Activated CD4-positive, alpha-beta memory T cell treated with anti-CD3 and anti-CD28 coated beads for 36 hours (primary cell): ENCODE measurements around the gene ANKLE1. TPM values are rescaled to one million over a fixed set of nuclear protein-coding genes. Genes with fewer than 3 reads are reported as not detected.

Experiments used
- CTCF ChIA-PET: fragments of 350-600 bp; sonication (Branson Sonifier 250); formaldehyde crosslinking; loops from one replicate; lab custom pipeline; 2021; ENCODE audit warnings: antibody characterized with exemption, inconsistent platforms; lab: Charles Lee
- POLR2A ChIA-PET: fragments of 350-600 bp; sonication (Branson Sonifier 250); formaldehyde crosslinking; loops from one replicate; lab custom pipeline; 2021; ENCODE audit warnings: antibody characterized with exemption; lab: Charles Lee
- DNase-seq: peaks from one replicate; pipeline ENCODE4 v3.0.0-alpha.2; 2020
- H3K27ac Mint-ChIP-seq: one replicate; pipeline ENCODE4 v1.8.0; 2021; ENCODE audit warnings: mixed read lengths
- H3K27me3 Mint-ChIP-seq: one replicate; pipeline ENCODE4 v1.8.0; 2021; ENCODE audit warnings: mixed read lengths
- H3K36me3 Mint-ChIP-seq: one replicate; pipeline ENCODE4 v1.8.0; 2021; ENCODE audit warnings: mixed read lengths
- H3K4me1 Mint-ChIP-seq: one replicate; pipeline ENCODE4 v1.8.0; 2021; ENCODE audit warnings: low read depth, mixed read lengths
- H3K4me3 Mint-ChIP-seq: one replicate; pipeline ENCODE4 v1.8.0; 2021; ENCODE audit warnings: mild to moderate bottlenecking, mixed read lengths
- H3K9me3 Mint-ChIP-seq: one replicate; pipeline ENCODE4 v1.8.0; 2021; ENCODE audit warnings: mixed read lengths
- intact Hi-C: fragments of 100-400 bp; cut with micrococcal nuclease; formaldehyde crosslinking; loops from one replicate; pipeline ENCODE4 v1.15.1; 2023
- total RNA-seq, 2 experiments: library from RNA; stranded (reverse); gene quantifications; one replicate each; pipeline ENCODE4 v1.2.3, GENCODE V29; 2021

ANKLE1 gene
- total RNA-seq, 2 experiments from 2014 or later = 10.5 to 10.7 TPM

DNA sequence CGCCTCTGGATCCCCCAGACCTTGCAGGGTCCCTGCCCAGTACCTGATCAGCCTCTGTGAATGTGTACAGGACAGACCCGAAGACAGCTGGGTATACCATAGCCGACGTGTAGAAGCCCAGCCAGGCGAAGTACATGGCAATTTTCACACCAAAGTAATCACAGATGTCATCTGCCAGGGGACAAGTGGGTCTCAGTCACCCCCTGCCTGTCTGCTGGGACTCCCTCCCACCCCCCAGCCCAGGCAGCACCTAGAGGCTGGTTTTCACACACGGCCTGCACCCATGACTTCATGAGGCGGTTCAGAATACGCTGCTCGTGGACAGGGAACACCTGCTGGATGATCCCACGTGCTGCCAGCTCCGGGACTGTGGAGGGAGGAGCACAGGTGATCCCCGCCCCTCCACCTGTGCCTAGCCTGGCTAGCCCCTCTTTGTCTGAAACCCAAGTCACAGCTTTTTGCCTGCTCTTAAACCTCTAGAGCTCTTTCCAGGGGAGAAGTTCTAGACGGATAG lies 49.4 kb downstream of the ANKLE1 start:
- Mint-ChIP-seq H3K4me3 (no peak overlapping the region), H3K4me1 (peaks cover 18% of the 10 kb centered on the region), H3K27ac (no peak overlapping the region), H3K36me3 (no peaks in the 10 kb centered on the region), H3K27me3 (no peaks in the 10 kb centered on the region), H3K9me3 (no peaks in the 10 kb centered on the region)
- intact Hi-C loops = no loop called here
- ChIA-PET POLR2A (no interaction called here), CTCF (interaction anchor here (0.7 kb wide), 1 partner anchor 12 kb away, joined by 3 read pairs; no protein-coding TSS in a partner anchor)
- no peak for DNase-seq

DNA sequence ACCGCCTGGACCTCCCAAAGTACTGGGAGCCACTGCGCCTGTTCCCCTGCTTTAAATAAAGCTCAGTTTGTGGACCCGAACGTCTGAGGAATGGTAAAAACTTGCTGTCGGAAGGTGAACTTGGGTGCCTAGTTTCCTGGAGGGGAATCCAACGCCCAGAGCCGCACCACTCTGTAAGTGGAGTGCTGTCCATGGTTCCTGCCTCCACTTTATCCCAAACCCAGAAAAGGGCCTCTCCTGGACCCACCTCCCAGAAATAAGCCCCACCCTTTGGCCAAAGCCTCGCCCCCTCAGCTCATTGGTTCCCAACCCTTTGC lies 50.6 kb downstream of the ANKLE1 start:
- Mint-ChIP-seq H3K9me3 (no peaks in the 10 kb centered on the region), H3K27ac (no peak overlapping the region), H3K36me3 (no peaks in the 10 kb centered on the region), H3K27me3 (no peaks in the 10 kb centered on the region), H3K4me1 (peaks cover 19% of the 10 kb centered on the region), H3K4me3 (no peak overlapping the region)
- POLR2A ChIA-PET = interaction anchor here (2.2 kb wide), 1 partner anchor 27 kb away, joined by 9 read pairs; the partner anchor contains the start of gene MRPL34
- CTCF ChIA-PET = interaction anchor here (0.6 to 1.6 kb wide), 4 partner anchors 26 to 132 kb away, joined by 3 to 5 read pairs (median 4); partner anchors contain the start of gene ABHD8
- no peak for DNase-seq
- intact Hi-C loops = no loop called here

DNA sequence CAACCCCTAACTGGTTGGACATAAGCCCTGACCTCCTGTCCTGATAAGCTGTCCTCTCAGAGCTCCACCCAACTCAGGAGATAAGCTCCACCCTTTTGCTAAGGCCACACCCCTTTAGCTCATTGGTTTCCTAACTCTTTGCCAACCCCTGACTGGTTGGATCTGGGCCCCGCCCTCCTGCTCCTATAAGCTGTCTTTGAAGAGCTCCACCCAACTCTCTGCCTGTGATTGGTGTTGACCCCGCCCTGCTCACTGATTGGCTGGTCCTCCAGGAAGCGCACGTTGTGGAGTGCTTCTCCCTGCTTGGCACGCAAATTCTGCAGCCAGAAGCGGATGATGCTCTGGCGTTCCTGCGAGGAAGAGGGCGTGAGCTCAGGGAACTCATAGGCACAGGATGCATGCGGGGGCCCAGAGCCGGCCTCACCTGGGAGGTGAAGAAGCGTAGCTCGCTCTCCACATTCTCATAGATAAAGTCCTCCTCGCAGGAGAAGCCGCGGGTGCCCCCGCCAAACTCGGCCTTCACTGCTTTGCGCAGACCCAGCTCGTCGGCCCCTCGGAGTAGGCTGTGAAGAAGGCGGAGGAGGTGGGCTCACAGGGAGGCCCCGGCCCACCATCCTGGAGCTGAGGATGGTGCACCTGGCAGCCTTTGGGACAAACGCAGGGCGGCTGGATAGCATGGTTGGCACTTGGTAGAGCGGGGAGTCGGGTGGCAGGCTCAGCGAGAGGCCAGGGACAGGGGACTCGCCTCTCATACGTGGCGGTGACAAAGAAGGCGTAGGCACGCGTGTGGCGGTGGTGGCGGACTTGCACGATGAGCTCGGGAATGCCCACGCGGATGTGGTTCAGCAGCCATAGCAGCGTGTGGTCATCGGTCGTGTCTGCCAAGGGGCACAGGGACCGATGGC lies 51.2 kb downstream of the ANKLE1 start:
- Mint-ChIP-seq H3K4me1 (peaks cover 20% of the 10 kb centered on the region), H3K4me3 (no peak overlapping the region), H3K27me3 (no peaks in the 10 kb centered on the region), H3K9me3 (no peaks in the 10 kb centered on the region), H3K36me3 (no peaks in the 10 kb centered on the region), H3K27ac (no peak overlapping the region)
- CTCF ChIA-PET = interaction anchor here (0.6 to 2.1 kb wide), 9 partner anchors 9 to 132 kb away, joined by 3 to 6 read pairs (median 4); partner anchors contain the start of gene ABHD8
- POLR2A ChIA-PET = interaction anchor here (1.1 to 3.2 kb wide), 4 partner anchors 15 to 56 kb away, joined by 3 to 15 read pairs (median 7); partner anchors contain the start of genes DDA1 and MRPL34
- intact Hi-C loops = no loop called here
- peak; percentile 68 for DNase-seq

DNA sequence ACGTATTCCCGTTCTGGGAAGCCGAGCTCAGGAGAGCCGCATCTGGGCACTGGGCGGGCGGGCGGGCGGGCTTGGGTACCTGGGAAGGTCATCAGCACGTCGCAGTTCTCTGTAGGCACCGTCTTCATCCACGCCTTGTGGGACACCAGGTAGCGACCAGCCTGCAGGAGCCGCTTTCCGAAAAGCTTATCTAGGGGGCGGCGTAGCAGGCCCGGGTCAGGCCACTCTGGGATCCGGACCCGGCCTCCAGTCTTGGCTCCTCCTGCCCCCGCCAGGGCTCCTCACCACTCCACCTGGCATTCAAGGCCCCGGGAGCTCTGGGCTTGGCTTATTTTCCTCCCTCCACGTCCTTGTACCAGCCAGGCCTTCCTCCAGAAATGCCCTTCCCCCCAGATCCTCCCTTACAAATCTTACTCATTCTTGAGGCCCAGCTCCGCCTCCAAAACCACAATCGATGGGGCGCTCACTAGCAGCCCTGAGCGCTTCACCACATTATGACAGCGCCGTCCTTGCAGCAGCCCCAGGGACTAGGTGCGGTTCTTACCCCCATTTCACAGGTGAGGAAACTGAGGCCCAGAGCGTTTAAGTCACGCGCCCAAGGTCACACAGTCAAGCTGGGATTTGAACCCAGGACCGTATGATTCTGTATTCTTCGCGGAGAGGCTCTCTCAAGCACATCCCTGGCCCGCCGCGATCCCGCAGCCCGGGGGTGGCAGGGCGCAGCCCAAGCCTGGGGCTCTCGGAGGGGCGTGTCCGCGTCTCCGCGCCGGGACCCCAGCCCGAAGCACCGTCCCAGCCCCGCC lies 52.1 kb downstream of the ANKLE1 start:
- Mint-ChIP-seq H3K4me1 (peaks cover 29% of the 10 kb centered on the region), H3K27me3 (no peaks in the 10 kb centered on the region), H3K4me3 (peak overlapping the region; percentile 79), H3K27ac (peak overlapping the region; percentile 42), H3K36me3 (no peaks in the 10 kb centered on the region), H3K9me3 (no peaks in the 10 kb centered on the region)
- ChIA-PET CTCF (interaction anchor here (0.8 to 2.1 kb wide), 7 partner anchors 9 to 53 kb away, joined by 3 to 6 read pairs (median 3); no protein-coding TSS in a partner anchor), POLR2A (interaction anchor here (1.1 to 3.2 kb wide), 4 partner anchors 16 to 55 kb away, joined by 3 to 15 read pairs (median 7); partner anchors contain the start of genes DDA1 and MRPL34)
- peak; percentile 89 for DNase-seq
- intact Hi-C loops = loop anchor here (1.0 to 2.0 kb wide), 2 partner anchors 25 to 57 kb away; partner anchors contain the start of gene DDA1

DNA sequence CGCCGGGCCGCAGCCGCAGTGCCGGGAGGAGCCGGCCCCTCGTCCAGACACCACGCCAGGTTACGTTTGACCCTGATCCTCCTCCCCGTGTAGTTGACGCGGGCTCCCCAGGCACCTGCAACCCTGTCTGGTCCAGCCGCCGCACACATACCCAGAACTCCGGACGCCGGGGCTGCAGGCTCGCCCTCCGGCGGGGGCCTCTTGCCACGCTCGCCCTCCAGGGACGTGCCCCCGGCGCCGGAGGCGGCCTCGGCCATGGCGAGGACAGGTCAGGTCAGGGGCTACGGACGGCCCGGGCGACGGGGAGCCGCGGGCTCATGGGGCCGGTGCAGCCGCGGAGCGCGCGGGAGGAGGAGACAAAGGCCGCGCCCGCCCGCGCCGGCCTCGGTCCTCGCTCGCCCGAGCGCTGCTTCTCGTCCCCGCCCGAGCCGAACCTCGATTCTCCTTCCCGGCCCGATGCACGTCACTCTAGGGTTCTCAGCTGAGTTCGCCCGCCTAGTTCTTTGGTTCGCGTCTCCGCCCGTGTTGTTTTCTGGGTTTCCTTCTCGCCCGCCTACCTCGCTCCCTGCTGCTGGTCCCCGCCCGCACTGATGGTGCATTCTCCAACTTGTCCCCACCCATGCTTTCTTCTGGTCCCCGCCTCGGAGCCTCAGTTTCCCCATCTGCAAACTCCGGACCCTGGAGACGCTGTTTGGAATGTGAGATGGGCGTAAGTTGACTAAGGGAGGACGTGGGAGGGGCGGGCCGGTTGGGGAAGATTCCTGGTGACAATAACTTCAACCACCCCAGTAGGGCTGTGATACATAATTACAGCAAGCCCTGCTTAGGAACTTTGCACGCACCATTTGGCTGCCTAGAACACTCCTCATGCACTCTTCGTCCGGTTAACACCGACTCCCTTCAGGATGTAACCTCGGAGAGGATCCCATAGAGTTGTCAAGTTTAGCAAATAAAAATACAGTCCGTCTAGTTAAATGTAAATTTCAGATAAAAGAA lies 53.0 kb downstream of the ANKLE1 start, which contains the start of gene ANO8:
Gene ANO8 (minus strand): TSS at position 442 of the 996 bp plus-strand sequence. CDS start 185 bp downstream, at position 257.
- CTCF ChIA-PET = interaction anchor here (0.9 to 2.1 kb wide), 9 partner anchors 11 to 162 kb away, joined by 3 to 6 read pairs (median 3); partner anchors contain the start of gene MRPL34
- no peaks in the 10 kb centered on the region for H3K27me3 Mint-ChIP-seq
- intact Hi-C loops = loop anchor here (1.0 to 5.0 kb wide), 3 partner anchors 25 to 133 kb away; partner anchors contain the start of gene DDA1
- peaks cover 31% of the 10 kb centered on the region for H3K4me1 Mint-ChIP-seq
- DNase-seq = peak; percentile 97
- H3K4me3 Mint-ChIP-seq = peak within 1 kb of the TSS; percentile 79
- POLR2A ChIA-PET = interaction anchor here (0.7 to 3.2 kb wide), 5 partner anchors 26 to 57 kb away, joined by 3 to 15 read pairs (median 3); partner anchors contain the start of genes DDA1 and MRPL34
- H3K27ac Mint-ChIP-seq = peak within 1 kb of the TSS; percentile 42
- H3K36me3 Mint-ChIP-seq = peaks cover 2% of the 10 kb centered on the region
- no peaks in the 10 kb centered on the region for H3K9me3 Mint-ChIP-seq

DNA sequence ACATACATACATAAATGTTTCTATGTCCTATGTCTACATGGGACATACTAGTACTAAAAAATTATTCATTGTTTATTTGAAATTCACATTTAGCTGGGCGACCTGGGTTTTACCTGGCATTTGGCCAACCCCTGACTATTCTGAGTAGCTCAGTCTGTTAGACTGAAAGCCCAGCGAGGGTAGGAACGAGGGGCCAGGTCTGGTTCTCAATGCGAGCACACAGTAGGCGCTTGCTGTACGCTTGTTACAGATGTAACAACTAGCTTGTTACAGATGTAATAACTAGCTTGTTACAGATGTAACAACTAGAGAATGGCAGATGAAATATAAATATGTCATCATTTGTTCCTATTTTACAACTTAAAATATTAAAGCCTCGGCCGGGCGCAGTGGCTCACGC lies 53.9 kb downstream of the ANKLE1 start:
- Mint-ChIP-seq H3K4me1 (peaks cover 28% of the 10 kb centered on the region), H3K36me3 (peaks cover 2% of the 10 kb centered on the region), H3K9me3 (no peaks in the 10 kb centered on the region), H3K27me3 (no peaks in the 10 kb centered on the region), H3K27ac (no peak overlapping the region), H3K4me3 (peak overlapping the region; percentile 12)
- intact Hi-C loops = loop anchor here (2.0 to 5.0 kb wide), 2 partner anchors 55 to 132 kb away; no protein-coding TSS in a partner anchor
- ChIA-PET CTCF (interaction anchor here (0.6 to 1.4 kb wide), 7 partner anchors 27 to 161 kb away, joined by 3 to 11 read pairs (median 3); partner anchors contain the start of genes DDA1 and MRPL34), POLR2A (interaction anchor here (1.0 to 3.2 kb wide), 2 partner anchors 27 to 43 kb away, joined by 3 to 15 read pairs; partner anchors contain the start of gene DDA1)
- DNase-seq = no peak

Other genes starting within 250 kb of the ANKLE1 start
- 10 to 100 TPM; 34.9 to 36.8 TPM for gene HAUS8, start 206.4 kb upstream of the ANKLE1 start, total RNA-seq
- gene MYO9B, start 206.1 kb upstream of the ANKLE1 start, total RNA-seq = 100 to 1,000 TPM; 100 to 104 TPM
- gene USE1, start 66.5 kb upstream of the ANKLE1 start, total RNA-seq = 10 to 100 TPM; 24.6 to 28.5 TPM
- 10 to 100 TPM; 17.6 to 17.9 TPM for gene OCEL1, start 55.7 kb upstream of the ANKLE1 start, total RNA-seq
- 10 to 100 TPM; 10.2 to 10.4 TPM for gene NR2F6, start 36.0 kb upstream of the ANKLE1 start, total RNA-seq
- gene USHBP1, start 17.2 kb upstream of the ANKLE1 start, total RNA-seq = under 1 TPM in 1 of 2 experiments, not detected in 1; 0.24 TPM
- 100 to 1,000 TPM; 110 TPM for gene BABAM1, start 14.5 kb upstream of the ANKLE1 start, total RNA-seq
- 1 to 10 TPM; 7.7 to 7.9 TPM for gene ABHD8, start 21.5 kb downstream of the ANKLE1 start, total RNA-seq
- 10 to 100 TPM; 92.9 to 93.7 TPM for gene MRPL34, start 24.0 kb downstream of the ANKLE1 start, total RNA-seq
- 10 to 100 TPM; 37.2 to 37.5 TPM for gene DDA1, start 27.7 kb downstream of the ANKLE1 start, total RNA-seq
- gene ANO8, start 53.0 kb downstream of the ANKLE1 start, total RNA-seq = 1 to 10 TPM; 5.8 to 6.0 TPM
- 10 to 100 TPM; 37.7 to 41.4 TPM for gene GTPBP3, start 55.7 kb downstream of the ANKLE1 start, total RNA-seq
- under 1 TPM in 1 of 2 experiments, not detected in 1; 0.14 TPM for gene PLVAP, start 95.4 kb downstream of the ANKLE1 start, total RNA-seq
- 1 to 10 TPM; 1.4 to 2.3 TPM for gene CCDC194, start 112.3 kb downstream of the ANKLE1 start, total RNA-seq
- gene BST2, start 123.7 kb downstream of the ANKLE1 start, total RNA-seq = 100 to 1,000 TPM; 156 to 164 TPM
- 10 to 100 TPM; 36.5 to 42.4 TPM for gene MVB12A, start 138.1 kb downstream of the ANKLE1 start, total RNA-seq
- not detected for gene TMEM221, start 166.8 kb downstream of the ANKLE1 start, total RNA-seq
- not detected for gene NXNL1, start 179.0 kb downstream of the ANKLE1 start, total RNA-seq
- 1 to 10 TPM; 4.5 to 4.8 TPM for gene SLC27A1, start 188.6 kb downstream of the ANKLE1 start, total RNA-seq
- gene PGLS, start 229.7 kb downstream of the ANKLE1 start, total RNA-seq = 10 to 100 TPM; 70.1 to 70.5 TPM